T-helper 1 cell (primary cell): ENCODE results near the gene C1orf216.
A peak's percentile ranks its signal among the peaks of the same experiment; 100 is the strongest.
"Not testable (repeated sequence)": the region's sequence is repeated elsewhere in the genome, so short reads cannot be mapped to it uniquely, and the experiment has no call there.

Experiments used
- DNase-seq, 5 donors: peaks; one replicate each; pipeline ENCODE4 v3.0.0-alpha.2; 2012 to 2020
- total RNA-seq, 4 donors: gene quantifications; one replicate each; lab custom pipeline; 2026; lab: John Stamatoyannopoulos, UW

C1orf216 gene
- 6.4 to 13.0 (median 8.3) reads per million in 4 donors for total RNA-seq

GRCh38 chr1:35718492-35719336 lies at the start of gene C1orf216:
Gene C1orf216 (minus strand): TSS chr1:35718884. CDS start chr1:35716321, 2,563 bp downstream.
- DNase-seq = peak; percentile 25 to 60 (median 58)

DNA sequence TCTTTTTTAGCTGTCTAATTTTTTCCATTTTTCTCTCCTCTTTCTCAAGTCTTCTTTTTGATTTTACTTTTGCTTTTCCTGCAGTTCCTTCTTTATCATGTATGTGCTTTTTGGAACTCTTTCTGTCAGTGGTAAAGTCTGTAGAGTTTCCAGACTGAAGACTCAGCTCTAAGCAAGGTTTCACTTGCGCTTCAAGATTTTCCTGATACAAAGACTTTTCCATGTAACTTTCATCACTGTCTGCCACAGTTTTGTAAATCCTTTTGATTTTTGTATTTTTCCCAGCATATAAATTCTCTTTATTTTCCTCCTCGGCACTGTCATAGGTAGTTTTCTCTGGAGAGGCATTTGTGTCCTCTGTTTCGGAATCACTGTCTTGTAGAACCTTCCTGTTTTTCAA lies 45.6 kb upstream of the C1orf216 start:
- no peak for DNase-seq

DNA sequence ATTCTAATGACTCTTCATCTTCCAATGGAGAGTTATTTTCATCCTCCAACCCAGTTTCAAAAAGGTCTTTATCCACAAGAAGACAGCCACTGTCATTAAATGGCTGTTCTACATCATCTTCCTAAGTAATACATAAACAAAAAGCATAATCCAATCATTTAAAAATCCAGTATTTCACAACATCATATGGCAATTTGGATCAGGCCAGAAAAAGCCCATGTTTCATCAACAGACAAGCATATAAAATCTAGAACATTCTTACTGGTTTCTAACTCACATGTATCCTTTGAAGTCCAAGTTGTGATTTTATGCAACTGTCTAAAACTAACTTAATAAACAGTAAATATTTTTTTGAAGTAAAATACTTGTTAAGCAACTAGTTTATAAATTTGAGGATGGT lies 44.5 kb upstream of the C1orf216 start:
- DNase-seq = no peak

DNA sequence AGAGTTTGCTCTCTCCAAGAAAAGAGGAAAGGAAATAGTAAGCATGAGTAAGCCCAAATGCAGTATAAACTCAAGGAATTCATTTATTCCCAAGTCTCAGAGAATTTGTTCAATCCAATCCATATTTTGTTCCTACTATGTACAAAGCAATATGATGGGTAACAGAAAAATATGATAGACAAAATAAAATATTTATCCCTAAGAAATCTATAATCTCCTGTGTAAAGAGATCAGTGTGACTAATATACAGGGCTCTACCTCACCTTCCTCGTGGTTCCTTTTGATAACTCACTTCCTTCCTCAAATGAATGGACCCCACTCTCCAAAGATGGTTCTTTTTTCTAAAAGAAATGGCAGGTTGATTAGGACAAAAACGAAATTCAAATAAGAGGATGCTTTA lies 43.5 kb upstream of the C1orf216 start:
- DNase-seq = no peak

DNA sequence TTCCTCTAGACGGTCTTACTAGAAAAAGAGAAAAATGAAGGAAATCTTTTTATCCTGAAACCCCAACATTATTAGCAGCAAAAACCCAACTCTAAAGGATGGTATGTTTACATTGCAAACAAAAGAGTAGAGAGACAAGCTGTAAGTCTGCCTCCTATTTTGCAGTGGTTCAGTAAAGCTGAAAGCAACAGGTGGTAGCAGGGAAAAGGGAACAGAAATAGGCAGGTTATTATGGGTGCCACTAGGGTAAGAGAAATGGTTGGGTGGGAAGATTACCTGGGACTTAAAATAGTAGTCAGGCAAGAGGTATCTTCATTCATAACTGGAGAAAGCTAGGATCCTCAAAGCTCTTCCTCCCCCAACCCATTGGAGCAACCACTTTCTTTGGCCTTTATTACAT lies 37.4 kb upstream of the C1orf216 start:
- DNase-seq = no peak

GRCh38 chr1:35753626-35754260 lies 35.1 kb upstream of the C1orf216 start:
- DNase-seq = no peak

GRCh38 chr1:35748326-35748725 lies 29.6 kb upstream of the C1orf216 start:
- DNase-seq = no peak

DNA sequence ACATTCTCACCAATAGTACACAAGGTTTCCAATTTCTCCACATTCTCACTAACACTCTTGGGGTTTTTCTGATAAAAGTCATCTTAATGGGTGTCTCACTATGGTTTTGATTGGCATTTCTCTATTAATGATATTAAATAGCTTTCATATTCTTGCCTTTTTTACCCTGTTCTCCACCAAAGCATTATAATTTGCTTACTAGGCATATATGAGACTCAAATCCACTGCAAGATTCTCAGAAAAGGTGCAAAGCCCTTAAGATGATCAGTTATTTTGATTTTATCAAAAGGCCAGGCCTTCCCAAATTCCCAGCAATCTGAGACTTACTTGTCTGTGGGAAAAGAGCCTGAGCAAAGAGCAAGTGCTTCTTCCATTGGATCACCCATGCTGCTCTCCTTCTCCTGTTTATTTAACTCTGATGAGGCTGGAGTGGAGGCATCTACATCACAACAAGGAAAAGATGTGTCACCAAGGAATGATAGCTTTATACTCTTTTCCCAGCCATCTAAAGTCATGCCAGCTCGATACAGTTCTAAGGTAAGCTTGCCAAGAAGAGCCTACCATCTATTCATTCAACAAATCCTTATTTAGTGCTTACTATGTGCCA lies 26.5 kb upstream of the C1orf216 start:
- DNase-seq = no peak

DNA sequence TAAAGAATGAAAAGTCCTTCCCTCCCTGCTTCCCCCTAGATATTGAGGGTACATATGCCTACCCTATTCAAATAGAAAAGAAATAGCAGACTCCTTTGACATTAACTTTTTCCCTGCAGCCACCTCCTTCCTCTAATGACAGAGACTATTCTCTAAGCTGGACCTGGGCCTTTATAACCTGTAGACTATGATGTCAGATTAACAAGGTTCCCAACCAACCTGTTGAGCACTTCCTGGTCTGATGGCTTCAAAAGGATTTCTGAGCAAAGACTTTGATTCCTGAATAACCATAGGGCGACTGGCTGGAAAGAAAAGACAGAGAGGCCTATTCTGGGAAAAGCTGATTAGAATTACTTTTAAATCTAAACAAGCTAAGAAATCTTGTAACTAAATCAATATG lies 18.4 kb upstream of the C1orf216 start:
- no peak for DNase-seq

DNA sequence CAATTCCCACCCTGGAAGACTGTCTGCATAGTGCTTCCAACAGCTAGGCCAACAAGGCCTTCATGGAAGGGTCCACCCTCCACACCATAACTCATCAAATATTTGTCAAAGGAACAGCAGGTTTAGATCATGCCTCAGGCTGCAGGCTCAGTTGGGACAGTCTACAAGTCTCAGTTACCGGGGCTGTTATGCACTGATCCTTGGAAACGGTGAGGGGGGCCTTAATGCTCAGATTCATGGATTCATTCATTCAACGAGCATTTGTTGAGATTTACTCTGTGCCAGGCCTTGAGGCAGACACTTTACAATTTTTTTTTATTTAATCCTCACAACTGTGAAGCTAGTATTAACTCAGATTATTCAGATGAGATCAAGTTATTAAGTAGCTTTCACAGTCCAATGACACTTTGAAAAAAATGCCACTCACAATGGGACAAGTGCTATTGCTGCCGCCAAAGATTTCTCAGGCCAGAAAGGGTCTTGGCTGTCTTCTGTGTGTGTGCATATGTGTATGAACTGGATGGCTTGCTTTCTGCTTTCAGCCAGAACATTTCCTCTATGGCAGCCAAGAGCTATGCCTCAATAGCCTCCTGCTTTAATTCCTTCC lies 8.9 kb upstream of the C1orf216 start:
- DNase-seq = no peak

DNA sequence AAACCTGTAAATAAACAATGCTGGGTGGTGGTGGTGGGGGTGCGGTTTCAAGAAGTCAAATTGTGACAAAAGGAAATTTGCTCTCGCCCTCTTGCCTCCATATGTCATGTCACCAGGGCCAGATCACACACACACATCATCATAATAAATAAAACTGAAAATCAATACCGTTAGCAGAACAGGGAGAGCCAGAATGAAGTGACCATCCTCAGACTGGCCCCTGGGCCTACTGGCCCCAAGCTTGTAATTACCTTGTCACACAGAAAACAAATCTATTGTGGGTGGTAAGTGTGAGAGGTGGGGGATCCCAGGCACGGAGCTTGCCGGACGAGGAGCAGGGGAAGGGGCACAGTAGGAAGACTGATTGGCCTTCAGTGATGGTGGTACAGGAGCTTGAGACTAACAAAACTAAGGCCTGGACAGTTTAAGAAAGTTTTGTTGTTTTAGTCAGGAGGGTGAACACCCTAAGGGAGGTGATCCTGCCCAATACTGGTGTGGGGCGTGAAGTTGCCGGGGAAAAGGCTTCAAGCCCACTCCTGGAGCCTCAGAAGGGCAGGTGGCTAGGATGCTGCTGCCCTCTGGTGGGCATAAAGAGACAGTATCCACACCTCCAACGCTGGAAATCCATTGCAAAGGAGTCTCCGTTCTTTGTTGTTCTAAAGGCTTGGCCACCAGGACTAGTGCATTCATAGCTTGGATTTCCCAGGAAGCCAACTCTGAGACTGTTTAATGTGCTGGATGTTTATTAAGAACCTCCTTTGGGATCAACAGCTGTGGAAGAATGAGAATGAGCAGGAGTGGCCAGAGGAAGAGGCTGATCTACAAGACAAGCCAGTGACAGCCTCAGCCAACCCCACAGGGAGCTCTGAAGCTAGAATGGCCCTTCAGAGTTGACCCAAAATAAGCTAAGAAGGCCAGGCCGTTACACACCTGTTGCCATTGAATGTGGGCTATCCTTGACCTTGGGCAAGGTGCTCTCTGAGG lies 8.1 kb upstream of the C1orf216 start:
- DNase-seq = peak in 4 of 5 donors; percentile 27 to 43 (median 38)

DNA sequence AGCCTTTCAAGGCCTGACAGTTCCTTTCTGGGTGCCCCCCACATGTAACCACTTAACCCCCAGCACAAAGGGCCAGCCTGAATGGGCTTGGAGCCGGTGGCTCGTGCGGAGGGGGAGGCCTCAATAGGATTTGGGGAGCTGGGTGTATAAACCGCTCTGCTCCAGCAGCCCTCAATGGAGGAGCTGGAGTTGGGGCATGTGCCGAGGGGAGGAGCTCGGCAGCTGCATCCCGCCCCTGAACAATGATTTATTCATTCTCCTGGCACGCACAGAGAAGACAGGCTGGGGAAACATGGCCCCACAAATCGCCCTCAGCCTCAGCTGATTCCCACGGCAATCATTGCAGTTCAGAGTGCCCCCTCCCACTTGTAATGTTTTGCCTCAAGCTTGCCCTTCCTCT lies 6.9 kb upstream of the C1orf216 start:
- DNase-seq = no peak

- no peak for DNase-seq
Observed at GRCh38 chr1:35717911-35718476, 690 bp downstream of the C1orf216 start.

- DNase-seq = peak; percentile 31 to 77 (median 66)
Observed at GRCh38 chr1:35715568-35716002, 3.1 kb downstream of the C1orf216 start.

- DNase-seq = no peak
Observed at GRCh38 chr1:35714921-35715567, 3.6 kb downstream of the C1orf216 start.

- DNase-seq = not testable (repeated sequence)
Observed at GRCh38 chr1:35711098-35711497, 7.6 kb downstream of the C1orf216 start.

DNA sequence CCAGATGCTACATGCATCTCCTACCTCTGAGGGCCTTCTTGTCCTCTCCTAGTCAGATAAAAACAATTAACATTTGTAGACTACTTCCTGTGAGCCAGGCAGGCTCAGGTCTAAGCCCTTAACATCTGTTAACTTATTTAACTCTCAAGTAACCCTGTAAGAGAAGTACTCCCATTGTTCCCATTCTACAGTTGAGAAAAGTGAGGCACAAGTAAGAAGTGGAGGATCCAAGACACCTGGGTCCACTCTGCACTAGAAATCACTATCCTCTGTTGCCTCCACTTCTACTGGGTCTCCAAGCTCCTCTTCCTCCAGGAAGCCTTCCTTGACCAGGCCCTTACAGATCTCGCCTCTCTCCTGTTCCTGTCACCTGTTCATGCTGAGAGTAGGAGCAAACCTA lies 9.7 kb downstream of the C1orf216 start:
- no peak for DNase-seq

GRCh38 chr1:35708441-35708921 lies 10.2 kb downstream of the C1orf216 start:
- DNase-seq = peak in 1 of 5 donors; percentile 24

GRCh38 chr1:35707601-35708440 lies 10.9 kb downstream of the C1orf216 start:
- peak in 2 of 5 donors; percentile 18 to 24 for DNase-seq
